ENCODE results near the gene CAST.

- no peak for TF ChIP-seq POLR2AphosphoS5 (IDR thresholded peaks at IDR 0.05; ENCODE audit: low read depth, low read length)
- TF ChIP-seq REST (IDR thresholded peaks at IDR 0.05; ENCODE audit: insufficient read depth in 1 of 2, low read depth in 2 of 2, low read length in 2 of 2) = no peak
- no peak for TF ChIP-seq TAF1 (IDR thresholded peaks at IDR 0.05; ENCODE audit: borderline replicate concordance, insufficient read depth, low read length)
- TF ChIP-seq SIN3A (IDR thresholded peaks at IDR 0.05; ENCODE audit: borderline replicate concordance, insufficient read depth, low read length) = no peak
These were observed 134.3 kb downstream of the CAST start for GRCh38 chr5:96796434-96796833.

All from PFSK-1 (cell line).